Ascending aorta (tissue), 2 donors: ENCODE data around the gene EXOSC2. TPM values are rescaled to one million over a fixed set of nuclear protein-coding genes. Genes with fewer than 3 reads are reported as not detected.
A peak's percentile ranks its signal among the peaks of the same experiment; 100 is the strongest.

Experiments used
- DNase-seq, 2 donors: peaks; one replicate each; pipeline ENCODE4 v3.0.0-alpha.2; 2019; ENCODE audit warnings: low spot score in 2 of 2
- H3K27ac ChIP-seq, 2 donors: fragments of 200-600 bp; sonication (generic); one replicate each; pipeline ENCODE4 v1.5.1; 2016 to 2017; ENCODE audit warnings: mild to moderate bottlenecking in 1 of 2
- H3K27me3 ChIP-seq: fragments of 200-600 bp; sonication (generic); one replicate; pipeline ENCODE4 v1.5.1; 2017
- H3K36me3 ChIP-seq, 2 donors: fragments of 200-600 bp; sonication (generic); one replicate each; pipeline ENCODE4 v1.5.1; 2016
- H3K4me1 ChIP-seq, 2 donors: fragments of 200-600 bp; sonication (generic); one replicate each; pipeline ENCODE4 v1.5.1; 2016 to 2017; ENCODE audit warnings: mild to moderate bottlenecking in 1 of 2
- H3K4me3 ChIP-seq, 2 donors: fragments of 200-600 bp; sonication (generic); one replicate each; pipeline ENCODE4 v1.5.1; 2016 to 2017; ENCODE audit warnings: mild to moderate bottlenecking in 1 of 2
- H3K9me3 ChIP-seq, 2 donors: fragments of 200-600 bp; sonication (generic); one replicate each; pipeline ENCODE4 v1.5.1; 2016
- intact Hi-C: fragments of 100-400 bp; cut with DNase I; formaldehyde crosslinking; loops from one replicate; pipeline ENCODE4 v1.15.1; 2023
- total RNA-seq: library from RNA; depleted of rRNA; stranded (reverse); fragments of >200 nt; gene quantifications from one replicate; pipeline ENCODE4 v1.1.0, GENCODE V29; 2016
- TF ChIP-seq, protein P1 (sequence below), 3 experiments: fragments of 200-600 bp in 2 of 3; fragments of 450-650 bp in 1 of 3; sonication (generic) in 2 of 3; IDR thresholded peaks; one replicate each; pipeline ENCODE4 v1.5.1; 2016 to 2019; ENCODE audit warnings: antibody characterized with exemption in 3 of 3, mild to moderate bottlenecking in 1 of 3, moderate library complexity in 1 of 3

EXOSC2 gene, protein sequence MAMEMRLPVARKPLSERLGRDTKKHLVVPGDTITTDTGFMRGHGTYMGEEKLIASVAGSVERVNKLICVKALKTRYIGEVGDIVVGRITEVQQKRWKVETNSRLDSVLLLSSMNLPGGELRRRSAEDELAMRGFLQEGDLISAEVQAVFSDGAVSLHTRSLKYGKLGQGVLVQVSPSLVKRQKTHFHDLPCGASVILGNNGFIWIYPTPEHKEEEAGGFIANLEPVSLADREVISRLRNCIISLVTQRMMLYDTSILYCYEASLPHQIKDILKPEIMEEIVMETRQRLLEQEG
- total RNA-seq, result 20.6 TPM

DNA sequence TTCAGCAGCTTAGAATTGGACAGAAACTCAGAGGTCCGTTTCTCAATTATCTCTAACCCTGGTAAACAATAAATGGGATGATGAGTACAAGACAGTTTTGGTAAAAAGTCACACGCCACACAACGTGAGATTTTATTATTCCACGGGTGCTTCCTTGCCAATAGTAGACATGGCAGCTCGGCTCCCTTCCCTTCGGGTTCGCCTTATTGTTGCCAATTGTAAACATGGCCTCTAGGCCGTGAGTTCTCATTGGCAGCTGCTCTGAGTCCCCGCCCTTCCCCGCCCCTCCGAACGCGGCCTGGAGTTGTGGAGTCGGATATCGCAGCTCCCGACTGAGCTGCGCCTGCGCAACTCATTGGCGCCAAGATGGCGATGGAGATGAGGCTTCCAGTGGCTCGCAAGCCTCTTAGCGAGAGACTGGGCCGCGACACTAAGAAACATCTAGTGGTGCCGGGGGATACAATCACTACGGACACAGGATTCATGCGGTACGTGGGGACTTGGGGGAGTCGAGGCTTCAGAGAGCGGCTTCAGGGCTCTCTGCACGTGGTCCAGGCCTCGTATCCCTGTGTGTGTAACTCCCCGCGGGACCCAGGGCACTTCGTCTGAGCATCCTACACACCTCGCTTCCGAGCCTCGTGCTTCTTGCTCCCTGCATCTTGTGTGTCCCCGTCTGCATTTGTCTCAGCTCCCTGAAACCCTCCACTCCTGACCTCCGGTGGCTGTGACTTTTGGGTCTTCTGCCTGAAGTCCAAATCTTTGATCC is at the start of gene EXOSC2:
EXOSC2 (plus strand) TSS at position 355 of the 766 bp plus-strand sequence; CDS start at position 367, 12 bp downstream.
- Histone ChIP-seq H3K36me3 (peaks cover 17 to 29% of the 10 kb centered on the region in 2 donors), H3K4me1 (peaks cover 0 to 14% of the 10 kb centered on the region in 2 donors), H3K27ac (peak within 1 kb of the TSS; percentile 15 to 37), H3K4me3 (peak within 1 kb of the TSS; percentile 54 to 77), H3K27me3 (no peaks in the 10 kb centered on the region), H3K9me3 (no peaks in the 10 kb centered on the region)
- TF ChIP-seq, protein P1, sequence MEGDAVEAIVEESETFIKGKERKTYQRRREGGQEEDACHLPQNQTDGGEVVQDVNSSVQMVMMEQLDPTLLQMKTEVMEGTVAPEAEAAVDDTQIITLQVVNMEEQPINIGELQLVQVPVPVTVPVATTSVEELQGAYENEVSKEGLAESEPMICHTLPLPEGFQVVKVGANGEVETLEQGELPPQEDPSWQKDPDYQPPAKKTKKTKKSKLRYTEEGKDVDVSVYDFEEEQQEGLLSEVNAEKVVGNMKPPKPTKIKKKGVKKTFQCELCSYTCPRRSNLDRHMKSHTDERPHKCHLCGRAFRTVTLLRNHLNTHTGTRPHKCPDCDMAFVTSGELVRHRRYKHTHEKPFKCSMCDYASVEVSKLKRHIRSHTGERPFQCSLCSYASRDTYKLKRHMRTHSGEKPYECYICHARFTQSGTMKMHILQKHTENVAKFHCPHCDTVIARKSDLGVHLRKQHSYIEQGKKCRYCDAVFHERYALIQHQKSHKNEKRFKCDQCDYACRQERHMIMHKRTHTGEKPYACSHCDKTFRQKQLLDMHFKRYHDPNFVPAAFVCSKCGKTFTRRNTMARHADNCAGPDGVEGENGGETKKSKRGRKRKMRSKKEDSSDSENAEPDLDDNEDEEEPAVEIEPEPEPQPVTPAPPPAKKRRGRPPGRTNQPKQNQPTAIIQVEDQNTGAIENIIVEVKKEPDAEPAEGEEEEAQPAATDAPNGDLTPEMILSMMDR (IDR thresholded peaks at IDR 0.05), result no peak
- peak; percentile 95 to 99 for DNase-seq
- intact Hi-C loops, result loop anchor here (1.0 to 10.0 kb wide), 3 partner anchors 19 to 431 kb away; partner anchors contain the start of gene NUP214

DNA sequence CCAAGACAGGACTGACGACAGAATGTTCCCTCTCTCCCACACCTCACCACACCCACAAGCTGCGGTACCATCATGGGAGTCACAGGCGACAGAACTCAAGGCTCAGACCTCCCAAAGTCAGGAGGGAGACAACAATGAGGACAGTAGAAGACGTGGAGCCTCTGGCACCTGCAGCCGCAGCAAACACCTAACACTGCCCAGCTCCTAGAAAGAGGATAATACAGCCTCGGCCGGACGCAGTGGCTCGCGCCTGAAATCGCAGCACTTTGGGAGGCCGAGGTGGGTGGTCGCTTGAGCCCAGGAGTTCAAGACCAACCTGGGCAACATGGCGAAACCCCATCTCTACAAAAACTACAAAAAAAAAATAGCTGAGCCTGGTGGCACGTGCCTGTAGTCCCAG is 42.4 kb upstream of the EXOSC2 start:
- H3K27me3 ChIP-seq, result no peaks in the 10 kb centered on the region
- H3K27ac ChIP-seq, result no peak overlapping the region
- H3K4me1 ChIP-seq, result no peaks in the 10 kb centered on the region
- no peaks in the 10 kb centered on the region for H3K9me3 ChIP-seq
- no peak for DNase-seq
- TF ChIP-seq, protein P1 (IDR thresholded peaks at IDR 0.05), result no peak
- no peak overlapping the region for H3K4me3 ChIP-seq
- H3K36me3 ChIP-seq, result no peaks in the 10 kb centered on the region
- intact Hi-C loops, result no loop called here

DNA sequence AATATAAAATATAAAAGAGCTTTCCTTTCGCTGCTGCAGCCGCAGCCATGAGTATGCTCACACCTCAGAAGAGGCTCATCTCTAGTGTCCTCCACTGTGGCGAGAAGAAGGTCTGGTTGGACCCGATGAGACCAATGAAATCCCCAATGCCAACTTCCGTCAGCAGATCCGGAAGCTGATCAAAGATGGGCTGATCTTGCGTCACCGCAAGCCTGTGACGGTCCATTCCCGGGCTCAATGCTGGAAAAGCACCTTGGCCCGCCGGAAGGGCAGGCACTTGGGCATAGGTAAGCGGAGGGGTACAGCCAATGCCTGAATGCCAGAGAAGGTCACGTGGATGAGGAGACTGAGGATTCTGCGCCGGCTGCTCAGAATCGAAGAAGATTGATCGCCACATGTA is 41.8 kb upstream of the EXOSC2 start:
- TF ChIP-seq, protein P1 (IDR thresholded peaks at IDR 0.05), result no peak
- intact Hi-C loops, result no loop called here
- no peak overlapping the region for H3K27ac ChIP-seq
- H3K9me3 ChIP-seq, result no peaks in the 10 kb centered on the region
- no peak overlapping the region for H3K4me3 ChIP-seq
- H3K4me1 ChIP-seq, result no peaks in the 10 kb centered on the region
- H3K27me3 ChIP-seq, result no peaks in the 10 kb centered on the region
- no peak for DNase-seq
- no peaks in the 10 kb centered on the region for H3K36me3 ChIP-seq

DNA sequence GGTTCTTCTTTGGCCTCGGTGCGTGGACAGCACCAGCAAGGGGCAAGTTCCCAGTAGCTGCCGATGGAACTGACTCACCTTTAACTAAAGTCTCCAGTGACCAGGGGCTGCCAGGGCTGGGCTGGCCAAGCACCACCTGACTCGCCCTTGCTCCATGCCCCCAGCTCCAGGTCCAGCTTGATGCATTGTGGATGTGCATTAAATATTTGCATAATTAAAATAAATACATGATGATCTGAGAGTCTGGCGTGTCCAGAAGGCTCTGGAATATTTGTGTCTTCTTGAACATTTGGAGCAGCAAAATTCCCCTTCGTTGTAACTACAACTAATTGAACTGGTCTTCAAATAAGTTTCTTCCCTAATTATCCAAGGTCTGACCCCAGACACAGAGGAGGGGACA is 38.7 kb upstream of the EXOSC2 start:
- H3K27me3 ChIP-seq, result peaks cover 10% of the 10 kb centered on the region
- no peak for DNase-seq
- TF ChIP-seq, protein P1 (IDR thresholded peaks at IDR 0.05), result no peak
- H3K4me1 ChIP-seq, result no peaks in the 10 kb centered on the region
- intact Hi-C loops, result no loop called here
- H3K4me3 ChIP-seq, result no peak overlapping the region
- H3K27ac ChIP-seq, result no peak overlapping the region
- no peaks in the 10 kb centered on the region for H3K9me3 ChIP-seq
- H3K36me3 ChIP-seq, result no peaks in the 10 kb centered on the region

DNA sequence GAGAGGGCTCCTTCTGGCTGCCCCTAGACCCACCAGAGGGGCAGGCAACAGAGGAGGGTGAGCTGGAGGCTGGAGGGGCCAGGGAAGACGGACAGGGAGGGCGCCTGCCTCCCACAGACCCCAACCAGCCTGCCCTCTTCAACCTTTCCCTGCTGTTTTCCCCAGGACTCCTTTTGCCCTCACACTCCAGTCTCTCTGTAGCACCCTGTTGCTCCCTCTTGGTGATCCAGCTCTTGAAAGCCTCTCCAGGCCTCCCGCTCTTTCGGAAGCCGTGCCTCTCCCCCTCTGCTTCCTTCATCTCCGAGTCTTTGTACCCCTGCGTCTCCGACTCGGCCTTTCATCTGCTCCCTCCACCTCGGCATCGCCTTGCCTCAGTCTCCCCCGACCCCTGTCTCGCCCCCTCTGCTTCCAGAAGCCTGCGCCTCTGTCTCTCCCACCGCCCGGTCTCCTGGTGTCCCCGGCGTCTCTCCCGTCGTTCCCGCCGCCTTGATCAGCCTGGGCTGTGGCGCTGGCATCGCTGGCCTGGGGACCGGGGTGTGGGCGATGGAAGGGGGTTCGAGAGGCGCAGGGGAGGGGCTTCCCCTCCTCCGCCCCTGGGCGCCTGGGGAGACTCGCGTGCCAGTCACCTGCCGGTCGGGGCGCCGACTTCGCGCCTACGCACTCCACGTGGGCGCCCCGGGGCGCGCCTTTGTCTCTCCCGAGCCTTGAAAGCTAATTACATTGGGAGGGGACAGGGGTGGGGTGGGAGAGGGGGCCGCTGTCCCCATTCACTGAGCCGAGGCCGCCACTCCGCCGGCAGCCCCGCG is 34.5 kb upstream of the EXOSC2 start:
- TF ChIP-seq, protein P1 (IDR thresholded peaks at IDR 0.05), result no peak
- Histone ChIP-seq H3K4me1 (peaks cover 3 to 34% of the 10 kb centered on the region in 2 donors), H3K4me3 (no peak overlapping the region), H3K36me3 (no peaks in the 10 kb centered on the region), H3K27ac (no peak overlapping the region), H3K9me3 (no peaks in the 10 kb centered on the region), H3K27me3 (peaks cover 39% of the 10 kb centered on the region)
- intact Hi-C loops, result no loop called here
- no peak for DNase-seq
